NCI-H510A treated with DMSO at 0.1 percent for 48 hours (cell line): Measurements from ENCODE around the gene ADCY3.

Source experiments
- DNase-seq: peaks from one replicate; lab custom pipeline; 2025; lab: John Stamatoyannopoulos, UW

The ADCY3 gene

GRCh38 chr2:24874035-24874434 is 46.0 kb downstream of the ADCY3 start:
- no peak for DNase-seq

GRCh38 chr2:24873619-24874018 is 46.4 kb downstream of the ADCY3 start:
- DNase-seq = no peak

DNA sequence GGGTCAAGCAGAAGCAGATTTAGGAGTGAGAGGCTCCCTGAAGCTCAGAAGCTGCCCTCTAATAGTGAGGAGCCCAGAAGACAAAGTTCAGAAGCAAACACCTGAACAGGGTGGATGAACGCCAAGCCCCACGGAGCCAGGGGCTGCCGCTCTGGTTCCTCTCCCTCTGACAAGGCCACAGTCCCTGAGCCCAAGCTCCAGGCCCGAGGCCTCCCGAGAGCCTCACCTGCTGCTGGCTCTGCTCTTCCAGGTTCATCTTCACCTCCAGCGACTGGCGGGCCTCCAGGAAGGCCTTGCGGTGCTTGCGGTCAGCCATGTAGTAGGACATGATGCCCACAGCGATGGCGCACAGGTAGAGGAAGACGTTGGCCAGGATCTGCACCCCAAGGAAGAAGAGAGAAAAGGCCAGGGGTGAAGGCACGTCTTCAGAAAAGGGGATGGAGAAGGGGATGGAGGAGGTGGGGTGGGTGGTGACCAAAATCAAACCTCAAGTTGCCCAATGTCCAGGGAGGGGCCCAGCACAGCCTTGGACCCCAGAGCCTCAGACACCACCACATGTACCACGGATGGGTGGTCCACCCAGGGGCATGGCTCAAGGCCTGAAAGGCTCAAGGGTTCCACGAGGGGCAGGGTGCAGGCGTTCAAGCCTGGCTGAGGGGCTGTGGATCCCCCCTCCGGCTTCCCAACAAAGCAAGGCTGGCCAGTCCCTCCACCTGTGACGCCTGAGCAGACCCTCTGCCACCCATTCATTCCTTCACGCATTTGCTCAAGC is 47.5 kb downstream of the ADCY3 start:
- DNase-seq = no peak

DNA sequence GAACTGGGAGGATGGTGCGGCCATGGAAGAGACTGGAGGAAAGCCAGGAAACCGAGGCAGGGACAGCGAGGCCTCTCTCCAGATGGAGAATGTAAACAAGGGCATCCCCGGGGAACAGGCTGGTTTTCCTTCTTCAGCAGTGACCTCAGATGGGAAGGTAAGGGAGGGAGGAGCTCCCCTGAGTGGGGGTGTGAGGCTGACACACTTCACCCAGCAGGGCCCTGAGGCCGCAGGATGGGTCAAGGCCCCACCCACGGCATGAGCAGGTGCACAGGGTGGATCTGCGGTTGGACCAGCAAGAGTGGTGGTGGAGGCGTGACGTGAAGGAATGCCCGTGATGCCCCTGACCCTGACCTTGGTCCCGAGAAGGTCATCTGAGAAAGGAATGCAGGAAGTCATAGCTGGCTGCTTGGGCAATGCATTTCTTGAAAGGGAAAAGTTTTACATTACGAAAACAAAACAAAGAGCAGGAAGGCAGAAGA is 48.1 kb downstream of the ADCY3 start:
- DNase-seq = no peak

GRCh38 chr2:24870891-24871705 is 48.9 kb downstream of the ADCY3 start:
- no peak for DNase-seq

GRCh38 chr2:24870440-24870839 is 49.6 kb downstream of the ADCY3 start:
- no peak for DNase-seq

DNA sequence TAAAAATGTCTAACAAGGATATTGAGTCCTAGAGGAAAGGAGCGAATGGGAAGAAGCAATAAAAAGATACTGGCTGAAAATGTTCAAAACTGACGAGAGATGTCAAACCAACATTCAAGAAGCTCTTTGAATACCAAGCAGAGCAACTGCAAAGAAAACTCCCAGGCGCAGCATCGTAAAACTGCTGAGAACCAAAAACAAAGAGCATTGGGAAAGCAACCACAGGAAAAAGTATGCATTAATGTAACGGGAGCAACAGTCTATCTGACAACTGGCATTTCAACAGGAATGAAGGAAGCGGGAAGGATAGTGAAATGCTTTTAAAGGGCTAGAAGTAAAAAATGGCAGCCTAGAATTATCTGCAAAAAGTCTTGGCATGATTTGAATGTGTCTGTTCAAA is 53.1 kb downstream of the ADCY3 start:
- no peak for DNase-seq

DNA sequence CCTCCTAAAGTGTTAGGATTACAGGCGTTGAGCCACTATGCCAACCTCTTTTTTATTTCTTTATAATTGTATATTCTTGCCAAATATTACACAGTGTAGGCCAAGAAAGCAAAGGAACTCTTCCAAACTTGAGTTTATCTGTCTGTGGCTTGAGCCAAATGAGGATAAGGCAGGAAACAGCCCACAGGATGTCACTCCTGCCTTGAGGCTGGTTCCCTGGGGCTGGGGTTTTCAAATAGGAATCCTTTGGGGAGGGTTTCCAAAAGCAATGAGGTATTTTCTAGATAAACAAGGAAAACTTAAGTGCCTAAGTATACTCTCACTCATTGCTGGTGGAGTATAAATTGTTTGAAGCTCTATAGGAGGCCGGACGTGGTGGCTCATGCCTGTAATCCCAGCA is 56.4 kb downstream of the ADCY3 start:
- no peak for DNase-seq

- no peak for DNase-seq
Measured at GRCh38 chr2:24861500-24861899, 58.5 kb downstream of the ADCY3 start.

- DNase-seq = no peak
Measured at GRCh38 chr2:24860631-24861030, 59.4 kb downstream of the ADCY3 start.

DNA sequence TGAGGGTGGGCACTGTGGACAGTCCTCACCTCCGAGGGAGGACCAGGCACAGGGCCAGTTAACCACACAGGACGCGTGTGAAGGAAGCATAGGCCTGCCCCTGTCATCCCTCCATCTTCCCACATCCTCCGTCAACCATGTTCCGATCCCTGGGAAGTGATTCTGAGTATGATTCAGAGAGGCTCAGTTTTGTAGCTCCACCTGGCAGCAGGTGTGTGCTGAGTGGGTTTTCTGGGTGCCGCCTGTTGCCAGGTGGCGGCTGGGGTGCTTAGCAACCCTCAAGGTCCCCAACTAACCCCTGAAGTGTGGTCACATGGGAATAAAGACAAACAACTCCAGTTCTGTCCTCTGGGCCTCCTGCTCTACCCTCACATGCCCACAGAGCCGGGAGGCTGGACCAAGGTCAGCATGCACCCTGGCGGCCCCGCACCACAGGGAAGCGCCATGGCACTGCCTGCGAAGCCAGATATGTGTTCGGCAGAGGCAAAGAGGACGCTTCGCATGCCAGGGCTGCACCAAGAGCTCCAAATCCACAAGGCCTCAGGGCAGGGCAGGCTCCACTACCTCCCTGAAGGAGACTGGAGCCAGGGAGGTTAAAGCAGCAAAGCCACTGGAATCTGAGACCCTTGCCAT is 60.0 kb downstream of the ADCY3 start:
- DNase-seq = no peak

GRCh38 chr2:24858996-24859395 is 61.0 kb downstream of the ADCY3 start:
- DNase-seq = no peak

GRCh38 chr2:24857746-24858145 is 62.3 kb downstream of the ADCY3 start:
- no peak for DNase-seq

DNA sequence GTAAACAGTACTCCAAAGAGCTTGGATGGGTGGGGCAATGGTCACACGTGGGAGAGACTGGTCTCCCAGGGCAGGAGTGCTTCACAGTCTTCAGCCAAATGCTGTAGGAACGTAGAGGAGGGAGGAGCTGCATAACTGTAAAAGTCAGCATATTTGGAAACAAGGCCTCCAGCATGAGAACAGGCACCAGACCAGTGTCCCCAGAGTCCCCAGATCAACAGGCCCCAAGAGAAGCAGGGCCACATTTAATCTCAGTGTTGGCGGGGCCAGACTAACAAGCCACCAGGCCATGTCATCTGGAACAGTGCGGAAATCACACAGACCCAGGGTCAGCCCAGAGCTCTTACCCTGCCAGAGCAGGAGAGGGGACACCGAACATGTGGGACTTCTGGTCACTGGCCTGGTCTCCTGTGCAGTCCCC is 63.2 kb downstream of the ADCY3 start:
- DNase-seq = no peak

GRCh38 chr2:24855726-24856125 is 64.3 kb downstream of the ADCY3 start:
- DNase-seq = no peak

- no peak for DNase-seq
Measured at GRCh38 chr2:24855022-24855622, 64.9 kb downstream of the ADCY3 start.

GRCh38 chr2:24853996-24854395 is 66.0 kb downstream of the ADCY3 start:
- DNase-seq = no peak

DNA sequence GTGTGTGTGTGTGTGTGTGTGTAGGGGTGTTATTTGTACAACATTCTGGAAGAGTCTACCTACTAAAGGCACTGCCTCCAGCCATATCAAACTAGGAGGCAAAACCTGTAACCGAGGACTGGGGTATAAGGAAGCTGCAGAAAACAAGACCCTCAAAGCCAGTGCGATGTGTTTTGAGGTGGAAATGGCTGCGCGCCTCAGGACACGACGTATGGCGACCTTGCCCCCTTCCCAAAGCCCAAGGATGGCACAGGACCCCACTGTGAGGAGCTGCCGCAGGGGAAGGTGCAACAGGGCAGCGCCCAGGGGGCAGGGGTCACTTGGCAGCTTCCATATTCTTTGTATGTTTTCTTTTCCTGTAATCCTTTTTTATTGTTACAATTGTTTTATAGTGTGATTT is 67.0 kb downstream of the ADCY3 start:
- DNase-seq = no peak

DNA sequence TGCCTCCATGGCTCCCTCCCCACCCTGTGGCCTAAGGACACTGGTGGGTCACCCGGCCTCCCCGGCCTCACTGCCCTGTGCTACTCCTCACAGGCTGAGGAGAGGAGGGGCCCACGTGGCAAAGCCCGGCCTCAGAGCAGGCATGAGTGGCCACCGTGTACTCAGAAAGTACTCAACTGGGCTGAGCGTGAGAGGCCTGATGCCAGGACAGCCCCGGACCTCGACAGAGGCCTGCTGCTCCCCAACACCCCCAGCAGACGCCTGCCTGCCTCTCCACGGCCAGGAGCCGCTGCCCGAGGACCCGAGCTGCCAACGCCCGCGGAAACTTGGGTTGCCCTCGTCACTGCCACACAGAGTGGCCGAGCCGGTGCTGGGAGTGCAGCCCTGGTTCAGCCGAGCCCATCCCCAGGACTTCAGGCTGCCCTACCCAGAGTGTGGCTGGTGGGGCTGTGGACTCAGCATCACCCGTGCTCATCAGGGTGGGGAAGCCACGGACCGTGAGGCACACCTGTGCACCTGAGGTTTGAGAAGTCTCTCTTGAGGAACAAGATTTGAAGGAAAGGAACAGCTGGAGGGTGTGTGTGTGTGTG is 67.5 kb downstream of the ADCY3 start:
- no peak for DNase-seq

GRCh38 chr2:24852026-24852425 is 68.0 kb downstream of the ADCY3 start:
- no peak for DNase-seq

DNA sequence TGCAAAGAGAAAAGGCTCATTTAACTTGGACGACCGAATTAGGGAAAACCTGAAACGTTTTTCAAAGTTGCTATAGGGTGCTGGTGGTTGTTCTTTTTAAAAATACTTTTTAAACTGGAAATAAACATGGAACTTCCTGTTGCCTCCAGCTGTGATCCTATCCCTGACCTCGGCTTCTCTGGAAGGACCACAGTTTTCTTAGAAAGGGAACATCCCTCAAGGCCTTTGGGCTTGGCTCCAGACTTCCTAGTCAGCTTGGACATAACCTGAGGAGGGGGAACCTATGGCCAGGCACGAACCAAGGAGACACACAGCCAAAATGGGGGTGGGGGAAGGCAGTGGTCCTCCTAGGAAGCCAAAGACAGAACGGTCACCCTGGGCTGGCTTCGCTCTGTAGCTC is 69.1 kb downstream of the ADCY3 start:
- DNase-seq = no peak

DNA sequence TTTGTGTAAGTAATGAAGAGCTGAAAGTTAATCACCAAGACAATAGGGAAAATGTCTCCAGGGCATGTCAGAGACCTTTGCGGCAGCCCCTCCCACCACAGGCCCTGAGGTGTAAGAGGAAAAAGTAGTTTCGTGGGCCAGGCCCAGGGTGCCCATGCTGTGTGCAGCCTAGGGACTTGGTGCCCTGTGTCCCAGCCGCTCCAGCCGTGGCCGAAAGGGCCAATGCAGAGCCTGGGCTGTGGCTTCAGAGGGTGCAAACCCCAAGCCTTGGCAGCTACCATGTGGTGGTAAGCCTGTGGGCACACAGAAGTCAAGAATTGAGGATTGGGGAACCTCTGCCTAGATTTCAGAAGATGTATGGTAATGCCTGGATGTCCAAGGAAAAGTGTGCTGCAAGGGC is 74.3 kb downstream of the ADCY3 start:
- no peak for DNase-seq
